GM12892 (cell line): ENCODE measurements around the gene SV2C.

Experiments used
- POLR2A ChIP-seq: IDR thresholded peaks from 2 replicates; pipeline ENCODE4 v1.6.1; 2011; ENCODE audit warnings: low read depth, low read length, control low read depth
- POLR2AphosphoS5 ChIP-seq: IDR thresholded peaks from 2 replicates; pipeline ENCODE4 v1.6.1; 2011; ENCODE audit warnings: low read depth, low read length, control low read depth

- TF ChIP-seq POLR2A (no peak), POLR2AphosphoS5 (no peak)
Measured at GRCh38 chr5:76337953-76338451, 254.8 kb downstream of the SV2C start.
